ENCODE measurements around the gene WWOX. TPM values are rescaled to one million over a fixed set of nuclear protein-coding genes. Genes with fewer than 3 reads are reported as not detected.

WWOX gene
- total RNA-seq, 1 donor from 2014 or later, result 8.9 TPM

- Histone ChIP-seq H3K27me3 (ENCODE audit: low read depth) (no peaks in the 10 kb centered on the region), H3K27ac (replicated peaks) (no peak overlapping the region), H3K4me3 (no peak overlapping the region), H3K36me3 (no peaks in the 10 kb centered on the region), H3K4me1 (peaks cover 30% of the 10 kb centered on the region), H3K9me3 (replicated peaks) (no peaks in the 10 kb centered on the region)
- intact Hi-C loops (cut with micrococcal nuclease), result no loop called here
- DNase-seq, result no peak
- TF ChIP-seq CTCF (IDR thresholded peaks at IDR 0.05; ENCODE audit: borderline replicate concordance), result no peak
These were observed 3.4 kb downstream of the WWOX start for GRCh38 chr16:78102865-78103264.

- TF ChIP-seq CTCF (IDR thresholded peaks at IDR 0.05; ENCODE audit: borderline replicate concordance), result no peak
- Histone ChIP-seq H3K36me3 (peaks cover 21% of the 10 kb centered on the region), H3K4me1 (peaks cover 16% of the 10 kb centered on the region), H3K27me3 (ENCODE audit: low read depth) (no peaks in the 10 kb centered on the region), H3K9me3 (replicated peaks) (no peaks in the 10 kb centered on the region), H3K4me3 (no peak overlapping the region), H3K27ac (replicated peaks) (no peak overlapping the region)
- no peak for DNase-seq
- intact Hi-C loops (cut with micrococcal nuclease), result no loop called here
These were observed 6.1 kb downstream of the WWOX start for GRCh38 chr16:78105517-78105916.

- intact Hi-C loops (cut with micrococcal nuclease), result no loop called here
- Histone ChIP-seq H3K36me3 (peaks cover 28% of the 10 kb centered on the region), H3K27me3 (ENCODE audit: low read depth) (no peaks in the 10 kb centered on the region), H3K27ac (replicated peaks) (no peak overlapping the region), H3K4me3 (no peak overlapping the region), H3K9me3 (replicated peaks) (no peaks in the 10 kb centered on the region), H3K4me1 (peaks cover 16% of the 10 kb centered on the region)
- TF ChIP-seq CTCF (IDR thresholded peaks at IDR 0.05; ENCODE audit: borderline replicate concordance), result no peak
- no peak for DNase-seq
These were observed 7.2 kb downstream of the WWOX start for GRCh38 chr16:78106686-78107085.

- Histone ChIP-seq H3K27ac (replicated peaks) (no peak overlapping the region), H3K9me3 (replicated peaks) (no peaks in the 10 kb centered on the region), H3K27me3 (ENCODE audit: low read depth) (no peaks in the 10 kb centered on the region), H3K4me3 (no peak overlapping the region), H3K4me1 (peaks cover 7% of the 10 kb centered on the region), H3K36me3 (peaks cover 32% of the 10 kb centered on the region)
- intact Hi-C loops (cut with micrococcal nuclease), result no loop called here
- TF ChIP-seq CTCF (IDR thresholded peaks at IDR 0.05; ENCODE audit: borderline replicate concordance), result no peak
- no peak for DNase-seq
These were observed 9.0 kb downstream of the WWOX start for GRCh38 chr16:78108451-78108850.

- Histone ChIP-seq H3K36me3 (peaks cover 35% of the 10 kb centered on the region), H3K9me3 (replicated peaks) (no peaks in the 10 kb centered on the region), H3K4me3 (no peak overlapping the region), H3K4me1 (no peaks in the 10 kb centered on the region), H3K27me3 (ENCODE audit: low read depth) (no peaks in the 10 kb centered on the region), H3K27ac (replicated peaks) (no peak overlapping the region)
- intact Hi-C loops (cut with micrococcal nuclease), result no loop called here
- no peak for DNase-seq
- no peak for TF ChIP-seq CTCF (IDR thresholded peaks at IDR 0.05; ENCODE audit: borderline replicate concordance)
These were observed 13.8 kb downstream of the WWOX start for GRCh38 chr16:78113258-78113657.

- no peak for DNase-seq
- TF ChIP-seq CTCF (IDR thresholded peaks at IDR 0.05; ENCODE audit: borderline replicate concordance), result no peak
- Histone ChIP-seq H3K9me3 (replicated peaks) (no peaks in the 10 kb centered on the region), H3K27me3 (ENCODE audit: low read depth) (no peaks in the 10 kb centered on the region), H3K4me1 (no peaks in the 10 kb centered on the region), H3K27ac (replicated peaks) (no peak overlapping the region), H3K4me3 (no peak overlapping the region), H3K36me3 (peaks cover 21% of the 10 kb centered on the region)
- intact Hi-C loops (cut with micrococcal nuclease), result no loop called here
These were observed 16.2 kb downstream of the WWOX start for GRCh38 chr16:78115659-78116058.

Data from left ventricle myocardium inferior (tissue), 1 donor.